Activated T-cell treated with anti-CD3 and anti-CD28 coated beads for 4 hours (primary cell): Measurements from ENCODE around the gene DBX2.
"Not testable (repeated sequence)": the region's sequence is repeated elsewhere in the genome, so short reads cannot be mapped to it uniquely, and the experiment has no call there.

Source experiments
- DNase-seq: peaks from one replicate; pipeline ENCODE4 v3.0.0-alpha.2; 2020

The DBX2 gene

GRCh38 chr12:45008211-45008610 lies 42.7 kb downstream of the DBX2 start:
- no peak for DNase-seq

- no peak for DNase-seq
Measured at GRCh38 chr12:44999355-44999754, 51.5 kb downstream of the DBX2 start.

GRCh38 chr12:44993161-44993560 lies 57.7 kb downstream of the DBX2 start:
- DNase-seq = no peak

- not testable (repeated sequence) for DNase-seq
Measured at GRCh38 chr12:44984863-44985262, 66.0 kb downstream of the DBX2 start.

- DNase-seq = no peak
Measured at GRCh38 chr12:44979918-44980317, 71.0 kb downstream of the DBX2 start.

GRCh38 chr12:44976246-44976645 lies 74.7 kb downstream of the DBX2 start:
- DNase-seq = no peak

GRCh38 chr12:44972746-44973421 lies 78.0 kb downstream of the DBX2 start:
- DNase-seq = no peak

GRCh38 chr12:44968965-44969364 lies 81.9 kb downstream of the DBX2 start:
- no peak for DNase-seq
